Peyer's patch (tissue), 4 donors: ENCODE measurements around the gene DPH2.

Experiments used
- CTCF ChIP-seq, 6 experiments: fragments of 450-650 bp in 4 of 6; fragments of 200-600 bp in 2 of 6; sonication (generic) in 1 of 6; IDR thresholded peaks; one replicate each; pipeline ENCODE4 v1.5.1; 2017 to 2019; ENCODE audit warnings: antibody characterized with exemption in 6 of 6, mild to moderate bottlenecking in 3 of 6, moderate library complexity in 1 of 6
- POLR2A ChIP-seq, 2 donors: fragments of 450-650 bp; IDR thresholded peaks; one replicate each; pipeline ENCODE4 v1.5.1; 2017; ENCODE audit warnings: antibody characterized with exemption in 2 of 2, mild to moderate bottlenecking in 2 of 2, moderate library complexity in 2 of 2

GRCh38 chr1:44019466-44019948 is 49.7 kb downstream of the DPH2 start:
- TF ChIP-seq CTCF (IDR thresholded peaks at IDR 0.05), result no peak
- no peak for TF ChIP-seq POLR2A (IDR thresholded peaks at IDR 0.05)
